Glutamatergic neuron (in vitro differentiated cells): ENCODE data around the gene CLIP3. TPM values are rescaled to one million over a fixed set of nuclear protein-coding genes. Genes with fewer than 3 reads are reported as not detected.

Source experiments
- DNase-seq: peaks from one replicate; pipeline ENCODE4 v3.0.0; 2022
- H3K27ac Mint-ChIP-seq: one replicate; pipeline ENCODE4 v1.8.0; 2020; ENCODE audit warnings: mild to moderate bottlenecking, mixed read lengths, inconsistent platforms; ENCODE audit not compliant: unreplicated experiment
- H3K27me3 Mint-ChIP-seq: one replicate; pipeline ENCODE4 v1.8.0; 2020; ENCODE audit warnings: mild to moderate bottlenecking, moderate library complexity, mixed read lengths, inconsistent platforms; ENCODE audit not compliant: unreplicated experiment
- H3K36me3 Mint-ChIP-seq: one replicate; pipeline ENCODE4 v1.8.0; 2020; ENCODE audit warnings: mild to moderate bottlenecking, mixed read lengths, inconsistent platforms; ENCODE audit not compliant: unreplicated experiment
- H3K4me1 Mint-ChIP-seq: one replicate; pipeline ENCODE4 v1.8.0; 2020; ENCODE audit warnings: mild to moderate bottlenecking, low read depth, mixed read lengths, inconsistent platforms; ENCODE audit not compliant: unreplicated experiment
- H3K4me3 Mint-ChIP-seq: one replicate; pipeline ENCODE4 v1.8.0; 2020; ENCODE audit warnings: mild to moderate bottlenecking, mixed read lengths, inconsistent platforms; ENCODE audit not compliant: unreplicated experiment
- H3K9me3 Mint-ChIP-seq: one replicate; pipeline ENCODE4 v1.8.0; 2020; ENCODE audit warnings: mild to moderate bottlenecking, moderate library complexity, mixed read lengths, inconsistent platforms; ENCODE audit not compliant: unreplicated experiment
- total RNA-seq: library from RNA; stranded (reverse); fragmentation: NEBNext Ultra II Directional; extraction: Animal tissue kit (Norgen Biotek cat#: 25700); gene quantifications from one replicate; pipeline ENCODE4 v1.2.1, GENCODE V29; 2021; ENCODE audit not compliant: unreplicated experiment
- TF ChIP-seq, protein P1 (sequence below): fragments of 200-600 bp; sonication (generic); IDR thresholded peaks from one replicate; pipeline ENCODE4 v1.5.0; 2021; ENCODE audit not compliant: partially characterized antibody, unreplicated experiment

The CLIP3 gene
- total RNA-seq, 1 donor from 2014 or later = 146 TPM

DNA sequence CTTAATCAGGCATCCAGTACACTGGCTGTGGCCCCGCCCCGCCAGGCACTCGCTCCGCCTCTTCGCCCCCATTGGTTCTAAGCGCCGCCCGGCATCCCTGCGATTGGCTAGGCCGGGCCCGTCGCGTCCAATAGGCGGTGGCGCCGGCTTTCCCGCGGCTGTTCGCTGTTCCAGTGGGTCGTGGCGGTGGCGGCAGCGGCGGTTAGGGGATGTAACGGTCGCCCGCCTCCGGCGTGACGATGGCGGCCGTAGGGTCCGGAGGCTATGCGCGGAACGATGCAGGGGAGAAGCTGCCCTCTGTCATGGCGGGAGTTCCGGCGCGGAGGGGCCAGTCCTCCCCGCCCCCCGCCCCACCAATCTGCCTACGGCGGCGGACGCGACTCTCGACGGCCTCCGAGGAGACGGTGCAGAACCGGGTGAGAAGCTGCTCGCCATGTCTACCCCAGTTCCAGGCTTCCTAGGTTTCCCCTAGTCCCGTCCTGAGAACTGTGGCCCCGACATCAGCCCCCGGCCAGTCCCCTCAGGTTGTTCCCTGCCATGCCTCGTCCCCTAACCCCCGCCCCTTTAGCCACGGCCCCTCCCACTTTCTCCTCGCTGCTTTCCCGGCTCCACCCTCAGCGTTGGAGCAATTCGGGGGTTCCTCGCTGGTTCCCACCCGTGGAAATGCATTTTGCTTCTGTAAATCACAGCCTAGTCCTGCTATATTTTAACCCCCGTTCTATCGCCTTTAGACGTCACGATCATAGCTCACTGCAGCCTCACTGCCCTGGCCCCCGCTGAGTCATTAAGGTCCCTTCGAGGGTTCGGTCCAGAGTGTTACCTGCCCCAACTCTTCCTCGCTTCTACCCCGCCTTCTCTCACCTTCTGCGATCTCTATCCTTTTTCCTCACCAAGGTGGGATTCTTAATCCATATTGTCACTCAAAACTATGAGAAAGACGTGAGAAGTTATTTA is 22.3 kb upstream of the CLIP3 start, which contains the start of gene WDR62:
WDR62 (plus strand) TSS at position 165 of the 954 bp plus-strand sequence; CDS start at position 240, 75 bp downstream.
- Mint-ChIP-seq H3K4me3 (peak within 1 kb of the TSS; percentile 95), H3K27ac (peak within 1 kb of the TSS; percentile 98), H3K27me3 (peaks cover 6% of the 10 kb centered on the region), H3K36me3 (no peaks in the 10 kb centered on the region), H3K9me3 (peaks cover 7% of the 10 kb centered on the region), H3K4me1 (peaks cover 3% of the 10 kb centered on the region)
- peak; percentile 97 for DNase-seq
- TF ChIP-seq, protein P1, sequence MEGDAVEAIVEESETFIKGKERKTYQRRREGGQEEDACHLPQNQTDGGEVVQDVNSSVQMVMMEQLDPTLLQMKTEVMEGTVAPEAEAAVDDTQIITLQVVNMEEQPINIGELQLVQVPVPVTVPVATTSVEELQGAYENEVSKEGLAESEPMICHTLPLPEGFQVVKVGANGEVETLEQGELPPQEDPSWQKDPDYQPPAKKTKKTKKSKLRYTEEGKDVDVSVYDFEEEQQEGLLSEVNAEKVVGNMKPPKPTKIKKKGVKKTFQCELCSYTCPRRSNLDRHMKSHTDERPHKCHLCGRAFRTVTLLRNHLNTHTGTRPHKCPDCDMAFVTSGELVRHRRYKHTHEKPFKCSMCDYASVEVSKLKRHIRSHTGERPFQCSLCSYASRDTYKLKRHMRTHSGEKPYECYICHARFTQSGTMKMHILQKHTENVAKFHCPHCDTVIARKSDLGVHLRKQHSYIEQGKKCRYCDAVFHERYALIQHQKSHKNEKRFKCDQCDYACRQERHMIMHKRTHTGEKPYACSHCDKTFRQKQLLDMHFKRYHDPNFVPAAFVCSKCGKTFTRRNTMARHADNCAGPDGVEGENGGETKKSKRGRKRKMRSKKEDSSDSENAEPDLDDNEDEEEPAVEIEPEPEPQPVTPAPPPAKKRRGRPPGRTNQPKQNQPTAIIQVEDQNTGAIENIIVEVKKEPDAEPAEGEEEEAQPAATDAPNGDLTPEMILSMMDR = peak; percentile 4

DNA sequence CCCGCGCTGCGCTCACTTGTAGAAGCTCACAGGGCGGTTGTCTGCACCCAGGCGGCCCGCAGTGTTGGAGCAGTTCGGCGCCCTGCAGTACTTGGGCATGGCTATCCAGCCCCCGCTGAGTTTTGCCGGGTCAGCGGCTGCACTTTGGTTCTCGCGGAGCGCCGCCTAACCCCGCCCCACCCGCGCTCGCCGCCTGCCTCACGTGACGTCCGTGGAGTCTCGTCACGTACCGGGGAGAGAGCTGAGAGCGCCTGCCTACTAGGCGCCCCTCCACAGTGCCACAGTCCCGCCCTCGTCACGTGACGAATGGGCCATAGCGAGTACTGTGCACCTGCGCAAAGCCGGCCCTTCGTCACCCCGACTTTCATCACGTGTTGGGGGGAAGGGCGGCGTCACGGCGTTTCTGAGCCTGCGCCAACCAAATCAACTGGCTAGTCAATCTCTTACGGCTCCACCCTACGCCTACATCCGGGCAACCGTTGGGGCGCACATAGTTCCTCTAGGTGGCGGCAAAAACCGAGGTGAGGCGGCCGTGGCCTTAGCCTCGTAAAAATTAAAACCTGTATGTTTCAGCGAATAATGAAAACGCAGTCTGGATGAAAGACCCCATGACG is 21.6 kb upstream of the CLIP3 start, which contains the start of gene THAP8:
THAP8 (minus strand) TSS at position 167 of the 614 bp plus-strand sequence; CDS start at position 99, 68 bp downstream.
- peaks cover 7% of the 10 kb centered on the region for H3K9me3 Mint-ChIP-seq
- H3K36me3 Mint-ChIP-seq = no peaks in the 10 kb centered on the region
- peaks cover 3% of the 10 kb centered on the region for H3K4me1 Mint-ChIP-seq
- peak within 1 kb of the TSS; percentile 95 for H3K4me3 Mint-ChIP-seq
- TF ChIP-seq, protein P1 = peak; percentile 50
- peak; percentile 99 for DNase-seq
- peak within 1 kb of the TSS; percentile 98 for H3K27ac Mint-ChIP-seq
- peaks cover 6% of the 10 kb centered on the region for H3K27me3 Mint-ChIP-seq

DNA sequence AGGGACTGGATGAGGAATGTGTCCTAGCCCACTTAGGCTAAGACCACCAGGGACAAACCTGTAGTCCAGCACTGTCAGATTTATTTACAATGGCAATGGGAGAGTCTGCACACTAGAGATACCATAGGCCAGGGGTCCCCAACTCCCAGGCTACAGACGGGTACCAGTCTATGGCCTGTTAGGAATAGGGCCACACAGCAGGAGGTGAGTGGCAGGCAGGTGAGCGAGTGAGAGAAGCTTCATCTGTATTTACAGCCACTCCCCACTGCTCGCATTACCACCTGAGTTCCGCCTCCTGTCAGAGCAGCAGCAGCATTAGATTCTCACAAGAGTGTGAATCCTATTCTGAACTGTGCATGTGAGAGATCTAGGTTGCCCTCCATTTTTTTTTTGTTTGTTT is 19.0 kb upstream of the CLIP3 start:
- DNase-seq = no peak
- peaks cover 4% of the 10 kb centered on the region for H3K27me3 Mint-ChIP-seq
- H3K4me1 Mint-ChIP-seq = peaks cover 3% of the 10 kb centered on the region
- H3K36me3 Mint-ChIP-seq = no peaks in the 10 kb centered on the region
- H3K4me3 Mint-ChIP-seq = peak overlapping the region; percentile 46
- H3K9me3 Mint-ChIP-seq = peaks cover 7% of the 10 kb centered on the region
- TF ChIP-seq, protein P1 = no peak
- no peak overlapping the region for H3K27ac Mint-ChIP-seq

DNA sequence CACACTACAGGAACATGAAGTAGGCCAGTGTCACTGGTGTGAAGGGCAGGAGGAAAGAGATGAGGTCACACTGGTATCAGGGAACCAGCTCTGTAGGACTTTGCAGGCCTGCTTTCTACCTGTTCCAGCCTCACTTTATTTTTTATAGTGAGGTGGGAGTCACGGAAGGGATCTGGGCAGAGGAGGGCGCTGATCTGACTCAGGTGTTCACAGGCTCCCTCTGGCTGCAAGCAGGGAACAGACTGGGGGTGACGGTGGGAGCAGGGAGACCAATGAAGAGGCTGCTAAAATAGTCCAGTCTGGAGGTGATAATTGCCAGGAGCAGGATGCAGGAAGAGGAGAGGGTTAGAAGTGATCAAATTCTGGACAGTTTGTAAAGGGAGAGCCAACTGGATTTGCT is 18.6 kb upstream of the CLIP3 start:
- DNase-seq = peak; percentile 25
- Mint-ChIP-seq H3K4me1 (peaks cover 3% of the 10 kb centered on the region), H3K27ac (no peak overlapping the region), H3K9me3 (peaks cover 5% of the 10 kb centered on the region), H3K4me3 (peak overlapping the region; percentile 46), H3K27me3 (peaks cover 4% of the 10 kb centered on the region), H3K36me3 (no peaks in the 10 kb centered on the region)
- TF ChIP-seq, protein P1 = no peak
